Smooth muscle cell of the brain vasculature (primary cell): ENCODE data around the gene KDSR.
A peak's percentile ranks its signal among the peaks of the same experiment; 100 is the strongest.

Experiments used
- DNase-seq: peaks from one replicate; pipeline ENCODE4 v3.0.0-alpha.2; 2012; ENCODE audit warnings: low read depth, low spot score

Gene KDSR, protein sequence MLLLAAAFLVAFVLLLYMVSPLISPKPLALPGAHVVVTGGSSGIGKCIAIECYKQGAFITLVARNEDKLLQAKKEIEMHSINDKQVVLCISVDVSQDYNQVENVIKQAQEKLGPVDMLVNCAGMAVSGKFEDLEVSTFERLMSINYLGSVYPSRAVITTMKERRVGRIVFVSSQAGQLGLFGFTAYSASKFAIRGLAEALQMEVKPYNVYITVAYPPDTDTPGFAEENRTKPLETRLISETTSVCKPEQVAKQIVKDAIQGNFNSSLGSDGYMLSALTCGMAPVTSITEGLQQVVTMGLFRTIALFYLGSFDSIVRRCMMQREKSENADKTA

GRCh38 chr18:63367053-63367953 lies at the start of gene KDSR:
Gene KDSR, minus strand, starts transcription at chr18:63367206. Its CDS starts 88 bp downstream, at chr18:63367118.
- DNase-seq = peak; percentile 95

- DNase-seq = no peak
Measured at GRCh38 chr18:63412953-63413352, 45.9 kb upstream of the KDSR start.

- no peak for DNase-seq
Measured at GRCh38 chr18:63410792-63411191, 43.8 kb upstream of the KDSR start.

GRCh38 chr18:63409301-63409700 lies 42.3 kb upstream of the KDSR start:
- DNase-seq = no peak

DNA sequence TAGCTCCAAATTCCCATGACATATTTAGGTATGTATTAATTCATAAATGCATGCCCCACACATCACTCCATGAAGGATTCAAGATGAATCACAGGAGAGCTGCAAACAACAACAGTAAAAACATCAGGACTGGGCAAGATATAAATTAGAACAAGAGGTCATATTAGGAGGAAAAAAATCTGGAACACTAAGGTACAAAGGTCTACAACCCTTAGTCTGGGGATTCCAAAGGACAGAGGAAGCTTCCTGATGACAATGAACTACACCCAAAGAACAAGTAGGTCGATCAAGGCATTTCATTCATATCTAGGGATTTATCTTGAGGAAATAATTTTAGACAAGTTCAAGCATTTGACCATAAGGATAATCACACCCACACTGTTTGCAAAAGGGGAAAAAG lies 40.7 kb upstream of the KDSR start:
- no peak for DNase-seq

- no peak for DNase-seq
Measured at GRCh38 chr18:63405986-63406385, 39.0 kb upstream of the KDSR start.

- no peak for DNase-seq
Measured at GRCh38 chr18:63402246-63403162, 35.5 kb upstream of the KDSR start.

DNA sequence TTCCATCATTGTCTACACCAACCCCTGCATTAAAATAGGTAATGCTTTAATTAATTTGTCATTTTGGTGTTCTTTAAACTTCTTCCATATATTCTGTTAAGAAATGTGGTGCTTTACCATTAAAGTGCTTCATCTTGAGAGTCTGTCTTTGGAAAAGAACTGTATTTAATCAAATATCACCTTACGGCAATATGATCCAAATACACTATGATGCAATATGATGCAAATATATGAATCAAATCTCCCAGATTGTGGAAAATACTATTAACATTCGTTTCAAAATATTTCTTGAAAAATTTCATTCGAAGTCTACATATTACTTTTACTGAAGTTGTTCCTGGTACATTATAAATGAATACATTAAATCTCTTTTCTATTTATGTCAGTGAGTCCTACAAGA lies 32.3 kb upstream of the KDSR start:
- no peak for DNase-seq

- DNase-seq = no peak
Measured at GRCh38 chr18:63397349-63397748, 30.3 kb upstream of the KDSR start.

DNA sequence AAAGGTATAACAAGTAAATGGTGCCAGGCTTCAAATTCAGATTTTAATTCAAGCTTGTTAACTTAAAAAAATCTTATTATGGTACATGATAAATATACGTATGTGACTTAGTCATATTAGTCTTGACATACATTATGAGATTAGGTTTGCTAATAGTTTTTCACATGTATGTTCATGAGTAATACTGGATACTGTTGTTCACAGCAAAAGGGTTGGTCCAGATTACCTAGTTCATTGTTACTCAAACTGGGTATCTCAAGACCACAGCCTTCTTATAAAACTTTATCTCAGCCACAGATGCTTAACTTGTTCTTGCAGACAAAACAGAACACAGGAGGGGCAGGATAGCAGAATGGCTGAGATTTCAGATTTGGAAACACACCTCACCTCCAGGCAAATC lies 28.5 kb upstream of the KDSR start:
- no peak for DNase-seq

- no peak for DNase-seq
Measured at GRCh38 chr18:63394954-63395353, 27.9 kb upstream of the KDSR start.

GRCh38 chr18:63387861-63388260 lies 20.9 kb upstream of the KDSR start:
- no peak for DNase-seq

- DNase-seq = no peak
Measured at GRCh38 chr18:63382843-63383242, 15.8 kb upstream of the KDSR start.

DNA sequence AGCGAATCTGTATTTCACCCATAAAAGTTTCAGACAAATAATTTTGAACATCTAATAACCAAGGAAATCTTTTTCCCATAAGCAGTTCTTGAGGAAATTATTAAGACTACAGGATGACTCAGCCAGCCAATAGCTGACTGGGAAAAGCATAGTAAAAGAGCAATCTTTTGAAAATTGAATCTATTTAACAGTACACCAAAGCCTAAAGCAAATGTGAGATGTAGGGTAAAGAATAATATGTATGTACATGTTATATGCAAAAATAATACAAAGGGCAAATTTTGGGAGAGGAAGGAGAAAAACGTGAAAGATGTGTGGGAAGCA lies 12.6 kb upstream of the KDSR start:
- no peak for DNase-seq

DNA sequence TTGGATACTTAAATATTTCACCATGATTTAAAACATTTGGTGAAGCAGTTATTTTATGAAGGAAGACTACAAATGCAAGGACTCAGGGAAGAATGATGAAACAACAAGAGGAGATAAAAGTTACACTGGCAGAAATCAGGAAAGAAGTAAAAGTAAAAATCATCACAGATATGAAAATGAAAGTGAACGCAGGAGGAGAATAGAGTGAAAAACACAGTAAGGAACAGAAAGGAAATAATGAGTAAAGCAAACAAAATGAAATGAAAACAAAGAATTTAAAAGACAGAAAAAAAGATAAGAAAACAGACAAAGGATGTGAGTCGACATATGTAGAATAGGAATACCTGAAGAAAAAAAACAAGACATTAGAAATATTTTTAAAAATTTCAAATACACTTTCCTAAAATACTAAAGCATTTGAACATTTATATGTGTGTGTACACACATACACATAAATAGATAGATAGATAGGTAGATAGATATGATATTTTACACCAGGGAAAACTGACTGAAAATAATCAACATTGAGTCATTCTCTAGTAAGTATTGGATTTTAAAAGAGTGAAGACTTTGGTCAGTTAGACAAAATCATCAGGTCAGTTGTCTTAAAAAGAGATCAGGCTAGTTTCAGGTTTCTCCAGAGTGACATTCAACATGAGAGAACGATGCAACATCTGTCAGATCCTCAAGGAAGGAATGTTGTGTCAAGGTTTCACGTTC lies 12.1 kb upstream of the KDSR start:
- no peak for DNase-seq

DNA sequence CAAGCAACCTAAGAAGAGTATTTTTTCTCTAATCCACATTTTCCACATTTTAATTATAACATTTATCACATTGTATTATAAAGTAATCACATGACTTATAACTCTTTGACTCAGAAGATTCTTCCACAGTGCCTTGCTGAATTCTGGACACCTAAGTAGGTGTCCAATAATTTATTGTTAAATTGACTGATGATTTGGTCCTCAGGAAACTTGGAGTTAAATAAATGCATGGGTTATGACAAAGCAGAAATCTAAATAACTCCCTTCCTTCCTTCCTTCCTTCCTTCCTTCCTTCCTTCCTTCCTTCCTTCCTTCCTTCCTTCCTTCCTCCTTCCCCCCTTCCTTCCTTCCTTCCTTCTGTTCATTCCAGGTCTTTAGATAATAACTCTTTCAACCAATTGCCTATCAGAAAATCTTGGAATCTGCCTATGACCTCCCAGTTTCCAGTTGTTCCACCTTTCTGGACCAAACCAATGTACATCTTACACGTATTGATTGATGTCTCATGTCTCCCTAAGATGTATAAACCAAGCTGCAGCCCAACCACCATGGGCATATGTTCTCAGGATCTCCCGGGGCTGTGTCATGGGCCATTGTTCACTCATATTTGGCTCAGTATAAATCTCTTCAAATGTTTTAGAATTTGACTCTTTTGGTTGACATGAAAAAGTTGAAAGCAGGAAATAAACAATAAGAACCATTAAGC lies 10.4 kb upstream of the KDSR start:
- DNase-seq = no peak

DNA sequence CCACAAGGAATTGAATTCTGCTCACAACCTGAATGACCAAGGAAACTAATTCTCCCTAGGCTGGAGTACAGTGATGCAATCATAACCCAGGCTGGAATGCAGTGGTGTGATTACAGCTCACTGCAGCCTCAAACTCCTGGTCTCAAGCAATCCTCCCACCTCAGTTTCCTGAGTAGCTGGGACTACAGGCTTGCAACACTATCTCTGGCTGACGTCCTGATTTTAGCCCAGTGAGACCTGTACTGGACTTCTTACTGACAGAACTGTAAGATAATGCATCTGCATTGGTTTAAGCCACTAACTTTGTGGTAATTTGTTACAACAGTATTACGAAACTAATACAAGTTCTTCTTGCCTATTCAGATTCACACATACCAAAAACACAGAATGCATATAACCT lies 9.5 kb upstream of the KDSR start:
- no peak for DNase-seq

DNA sequence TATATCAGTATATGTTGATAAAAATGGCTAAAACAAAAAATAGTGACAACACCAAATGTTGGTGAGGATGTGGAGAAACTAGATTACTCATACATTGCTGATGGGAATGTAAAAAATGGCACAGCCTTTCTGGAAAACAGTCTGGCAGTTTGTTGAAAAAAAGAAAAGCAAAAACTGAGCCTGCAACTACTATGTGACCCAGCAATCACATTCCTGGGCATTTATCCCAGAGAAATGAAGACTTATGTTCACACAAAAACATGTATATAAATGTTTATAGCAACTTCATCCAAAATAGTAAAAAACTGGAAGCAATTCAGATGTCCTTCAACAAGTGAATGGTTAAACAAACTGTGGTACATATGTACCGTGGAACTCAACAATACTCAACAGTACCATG lies 7.5 kb upstream of the KDSR start:
- DNase-seq = no peak

DNA sequence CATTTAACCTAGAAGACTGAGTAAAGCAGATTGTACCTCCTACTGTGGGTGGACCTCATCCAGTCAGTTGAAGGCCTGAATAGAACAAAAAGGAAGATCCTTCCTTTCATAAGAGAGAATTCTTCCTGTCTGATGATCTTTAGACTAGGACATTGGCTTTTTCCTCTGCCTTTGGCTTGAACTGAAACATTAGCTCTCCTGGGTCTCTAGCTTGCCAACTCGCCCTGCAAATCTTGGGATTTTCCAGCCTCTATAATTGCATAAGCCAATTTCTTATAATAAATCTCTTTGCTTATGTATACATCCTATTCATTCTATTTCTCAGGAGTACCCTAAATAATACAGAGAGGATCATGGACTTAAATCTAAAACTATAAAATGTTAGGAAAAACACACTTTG lies 6.2 kb upstream of the KDSR start:
- no peak for DNase-seq

DNA sequence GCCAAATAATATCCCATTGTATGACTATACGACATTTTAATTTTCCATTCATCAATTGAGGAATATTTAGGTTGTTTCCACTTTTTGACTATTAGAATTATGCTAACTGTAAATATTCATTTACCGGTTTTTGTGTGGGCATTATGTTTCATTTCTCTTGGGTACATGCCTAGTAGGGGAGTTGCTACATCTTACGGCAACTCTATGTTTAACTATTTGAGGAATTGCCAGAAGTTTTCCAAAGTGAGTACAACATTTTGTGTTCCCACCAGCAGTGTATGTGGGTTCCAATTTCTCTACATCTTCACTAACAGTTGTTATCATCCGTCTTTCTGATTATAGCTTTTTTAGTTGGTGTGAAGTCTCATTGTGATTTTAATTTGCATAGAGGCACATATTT lies 1.6 kb upstream of the KDSR start:
- DNase-seq = no peak
